Activated naive CD4-positive, alpha-beta T cell treated with anti-CD3 and anti-CD28 coated beads, Interleukin-2, amount 50 U/mL, for 24 hours (primary cell): Measurements from ENCODE around the gene CHI3L2.

Experiments used
- H3K27ac Mint-ChIP-seq: one replicate; pipeline ENCODE4 v1.8.0; 2021; ENCODE audit warnings: mild to moderate bottlenecking, mixed read lengths
- H3K27me3 Mint-ChIP-seq: one replicate; pipeline ENCODE4 v1.8.0; 2021; ENCODE audit warnings: mixed read lengths
- H3K36me3 Mint-ChIP-seq: one replicate; pipeline ENCODE4 v1.8.0; 2021; ENCODE audit warnings: mixed read lengths
- H3K4me1 Mint-ChIP-seq: one replicate; pipeline ENCODE4 v1.8.0; 2021; ENCODE audit warnings: mixed read lengths
- H3K4me3 Mint-ChIP-seq: one replicate; pipeline ENCODE4 v1.8.0; 2021; ENCODE audit warnings: mild to moderate bottlenecking, mixed read lengths
- H3K9me3 Mint-ChIP-seq: one replicate; pipeline ENCODE4 v1.8.0; 2021; ENCODE audit warnings: mixed read lengths

Gene CHI3L2

GRCh38 chr1:111227434-111227833, at the start of gene CHI3L2:
Gene CHI3L2, plus strand, starts transcription at chr1:111227713. Its CDS starts 17 bp downstream, at chr1:111227730.
- no peaks in the 10 kb centered on the region for H3K9me3 Mint-ChIP-seq
- peaks cover 90% of the 10 kb centered on the region for H3K4me1 Mint-ChIP-seq
- H3K27me3 Mint-ChIP-seq, result no peaks in the 10 kb centered on the region
- peak within 1 kb of the TSS; percentile 63 for H3K4me3 Mint-ChIP-seq
- H3K36me3 Mint-ChIP-seq, result peaks cover 2% of the 10 kb centered on the region
- peak within 1 kb of the TSS; percentile 73 for H3K27ac Mint-ChIP-seq

- Mint-ChIP-seq H3K27me3 (no peaks in the 10 kb centered on the region), H3K9me3 (no peaks in the 10 kb centered on the region), H3K27ac (peak overlapping the region; percentile 84), H3K4me3 (peak overlapping the region; percentile 44), H3K36me3 (peaks cover 21% of the 10 kb centered on the region), H3K4me1 (peaks cover 87% of the 10 kb centered on the region)
Observed at GRCh38 chr1:111179968-111180533, 47.5 kb upstream of the CHI3L2 start.

GRCh38 chr1:111182052-111182451, 45.5 kb upstream of the CHI3L2 start:
- Mint-ChIP-seq H3K27ac (peak overlapping the region; percentile 63), H3K36me3 (peaks cover 21% of the 10 kb centered on the region), H3K4me1 (peaks cover 90% of the 10 kb centered on the region), H3K4me3 (no peak overlapping the region), H3K9me3 (no peaks in the 10 kb centered on the region), H3K27me3 (no peaks in the 10 kb centered on the region)

GRCh38 chr1:111183308-111184069, 44.0 kb upstream of the CHI3L2 start:
- Mint-ChIP-seq H3K4me3 (no peak overlapping the region), H3K36me3 (peaks cover 27% of the 10 kb centered on the region), H3K27ac (peak overlapping the region; percentile 94), H3K9me3 (no peaks in the 10 kb centered on the region), H3K27me3 (no peaks in the 10 kb centered on the region), H3K4me1 (peaks cover 94% of the 10 kb centered on the region)

- H3K27me3 Mint-ChIP-seq, result no peaks in the 10 kb centered on the region
- H3K36me3 Mint-ChIP-seq, result peaks cover 32% of the 10 kb centered on the region
- no peak overlapping the region for H3K4me3 Mint-ChIP-seq
- H3K9me3 Mint-ChIP-seq, result no peaks in the 10 kb centered on the region
- peaks cover 96% of the 10 kb centered on the region for H3K4me1 Mint-ChIP-seq
- H3K27ac Mint-ChIP-seq, result no peak overlapping the region
Observed at GRCh38 chr1:111184663-111185062, 42.9 kb upstream of the CHI3L2 start.

- no peaks in the 10 kb centered on the region for H3K9me3 Mint-ChIP-seq
- H3K27me3 Mint-ChIP-seq, result no peaks in the 10 kb centered on the region
- H3K27ac Mint-ChIP-seq, result peak overlapping the region; percentile 99
- peaks cover 100% of the 10 kb centered on the region for H3K4me1 Mint-ChIP-seq
- H3K36me3 Mint-ChIP-seq, result peaks cover 50% of the 10 kb centered on the region
- peak overlapping the region; percentile 17 for H3K4me3 Mint-ChIP-seq
Observed at GRCh38 chr1:111190931-111191451, 36.5 kb upstream of the CHI3L2 start.

- H3K36me3 Mint-ChIP-seq, result peaks cover 55% of the 10 kb centered on the region
- H3K9me3 Mint-ChIP-seq, result no peaks in the 10 kb centered on the region
- H3K4me3 Mint-ChIP-seq, result peak overlapping the region; percentile 17
- H3K27ac Mint-ChIP-seq, result peak overlapping the region; percentile 99
- H3K27me3 Mint-ChIP-seq, result no peaks in the 10 kb centered on the region
- peaks cover 100% of the 10 kb centered on the region for H3K4me1 Mint-ChIP-seq
Observed at GRCh38 chr1:111191496-111191895, 36.0 kb upstream of the CHI3L2 start.

GRCh38 chr1:111192074-111192473, 35.4 kb upstream of the CHI3L2 start:
- Mint-ChIP-seq H3K36me3 (peaks cover 57% of the 10 kb centered on the region), H3K9me3 (no peaks in the 10 kb centered on the region), H3K4me1 (peaks cover 100% of the 10 kb centered on the region), H3K27me3 (no peaks in the 10 kb centered on the region), H3K4me3 (peak overlapping the region; percentile 38), H3K27ac (peak overlapping the region; percentile 99)

GRCh38 chr1:111192658-111193519, 34.6 kb upstream of the CHI3L2 start:
- Mint-ChIP-seq H3K36me3 (peaks cover 62% of the 10 kb centered on the region), H3K27me3 (no peaks in the 10 kb centered on the region), H3K27ac (peak overlapping the region; percentile 99), H3K4me3 (peak overlapping the region; percentile 100), H3K4me1 (peaks cover 100% of the 10 kb centered on the region), H3K9me3 (no peaks in the 10 kb centered on the region)

GRCh38 chr1:111193712-111194480, 33.6 kb upstream of the CHI3L2 start:
- H3K9me3 Mint-ChIP-seq, result no peaks in the 10 kb centered on the region
- H3K27me3 Mint-ChIP-seq, result no peaks in the 10 kb centered on the region
- peak overlapping the region; percentile 100 for H3K4me3 Mint-ChIP-seq
- peak overlapping the region; percentile 99 for H3K27ac Mint-ChIP-seq
- H3K4me1 Mint-ChIP-seq, result peaks cover 90% of the 10 kb centered on the region
- H3K36me3 Mint-ChIP-seq, result peaks cover 61% of the 10 kb centered on the region

- Mint-ChIP-seq H3K9me3 (no peaks in the 10 kb centered on the region), H3K36me3 (peaks cover 59% of the 10 kb centered on the region), H3K4me3 (peak overlapping the region; percentile 100), H3K27me3 (no peaks in the 10 kb centered on the region), H3K27ac (peak overlapping the region; percentile 99), H3K4me1 (peaks cover 77% of the 10 kb centered on the region)
Observed at GRCh38 chr1:111195002-111195684, 32.4 kb upstream of the CHI3L2 start.

GRCh38 chr1:111196213-111196612, 31.3 kb upstream of the CHI3L2 start:
- H3K27ac Mint-ChIP-seq, result peak overlapping the region; percentile 99
- H3K36me3 Mint-ChIP-seq, result peaks cover 49% of the 10 kb centered on the region
- no peaks in the 10 kb centered on the region for H3K9me3 Mint-ChIP-seq
- peaks cover 76% of the 10 kb centered on the region for H3K4me1 Mint-ChIP-seq
- H3K4me3 Mint-ChIP-seq, result peak overlapping the region; percentile 100
- H3K27me3 Mint-ChIP-seq, result no peaks in the 10 kb centered on the region

- no peaks in the 10 kb centered on the region for H3K9me3 Mint-ChIP-seq
- peak overlapping the region; percentile 100 for H3K4me3 Mint-ChIP-seq
- H3K27ac Mint-ChIP-seq, result peak overlapping the region; percentile 99
- peaks cover 44% of the 10 kb centered on the region for H3K36me3 Mint-ChIP-seq
- no peaks in the 10 kb centered on the region for H3K27me3 Mint-ChIP-seq
- peaks cover 76% of the 10 kb centered on the region for H3K4me1 Mint-ChIP-seq
Observed at GRCh38 chr1:111197598-111198284, 29.8 kb upstream of the CHI3L2 start.

GRCh38 chr1:111198836-111199235, 28.7 kb upstream of the CHI3L2 start:
- H3K9me3 Mint-ChIP-seq, result no peaks in the 10 kb centered on the region
- peak overlapping the region; percentile 99 for H3K27ac Mint-ChIP-seq
- H3K36me3 Mint-ChIP-seq, result peaks cover 37% of the 10 kb centered on the region
- peaks cover 71% of the 10 kb centered on the region for H3K4me1 Mint-ChIP-seq
- H3K4me3 Mint-ChIP-seq, result peak overlapping the region; percentile 100
- H3K27me3 Mint-ChIP-seq, result no peaks in the 10 kb centered on the region
